ENCODE data around the gene CEP85. TPM values are rescaled to one million over a fixed set of nuclear protein-coding genes. Genes with fewer than 3 reads are reported as not detected.

Gene CEP85
- total RNA-seq, 2 experiments from 2014 or later, result 32.8 to 33.7 TPM

DNA sequence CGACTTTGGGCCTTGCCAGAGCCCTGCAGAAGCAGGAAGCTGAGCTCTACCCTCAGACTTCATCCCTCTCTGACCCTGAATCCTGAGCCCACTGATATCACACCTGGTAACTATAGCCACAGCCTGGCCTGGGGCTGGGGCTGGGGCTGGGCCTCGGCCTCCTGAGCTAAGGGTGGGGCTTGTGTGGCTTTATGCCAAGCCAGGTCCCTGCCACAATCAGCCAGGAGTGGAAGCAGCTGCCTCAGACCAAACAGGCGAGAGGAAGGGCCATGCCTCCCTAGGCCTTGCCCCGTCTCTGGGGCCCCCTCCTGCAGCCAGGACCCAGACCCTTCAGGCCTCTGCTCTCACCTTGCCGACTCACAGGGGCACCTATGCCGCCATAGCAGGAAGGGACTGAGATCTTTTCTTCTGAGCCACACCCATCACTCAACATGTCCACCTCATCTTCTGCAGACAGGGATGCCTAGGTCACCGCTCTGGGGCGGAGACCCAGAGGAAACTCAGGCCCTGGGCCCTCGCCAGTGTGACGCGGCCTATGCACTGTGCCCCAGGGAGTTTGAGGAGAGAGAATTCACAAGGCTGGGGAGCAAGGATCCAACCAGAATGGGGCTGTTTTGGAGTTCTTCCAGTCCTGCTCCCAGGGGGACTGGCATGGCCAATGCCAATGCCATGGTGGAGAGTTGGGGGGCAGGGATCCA lies 66.7 kb downstream of the CEP85 start:
- TF ChIP-seq, protein P1, sequence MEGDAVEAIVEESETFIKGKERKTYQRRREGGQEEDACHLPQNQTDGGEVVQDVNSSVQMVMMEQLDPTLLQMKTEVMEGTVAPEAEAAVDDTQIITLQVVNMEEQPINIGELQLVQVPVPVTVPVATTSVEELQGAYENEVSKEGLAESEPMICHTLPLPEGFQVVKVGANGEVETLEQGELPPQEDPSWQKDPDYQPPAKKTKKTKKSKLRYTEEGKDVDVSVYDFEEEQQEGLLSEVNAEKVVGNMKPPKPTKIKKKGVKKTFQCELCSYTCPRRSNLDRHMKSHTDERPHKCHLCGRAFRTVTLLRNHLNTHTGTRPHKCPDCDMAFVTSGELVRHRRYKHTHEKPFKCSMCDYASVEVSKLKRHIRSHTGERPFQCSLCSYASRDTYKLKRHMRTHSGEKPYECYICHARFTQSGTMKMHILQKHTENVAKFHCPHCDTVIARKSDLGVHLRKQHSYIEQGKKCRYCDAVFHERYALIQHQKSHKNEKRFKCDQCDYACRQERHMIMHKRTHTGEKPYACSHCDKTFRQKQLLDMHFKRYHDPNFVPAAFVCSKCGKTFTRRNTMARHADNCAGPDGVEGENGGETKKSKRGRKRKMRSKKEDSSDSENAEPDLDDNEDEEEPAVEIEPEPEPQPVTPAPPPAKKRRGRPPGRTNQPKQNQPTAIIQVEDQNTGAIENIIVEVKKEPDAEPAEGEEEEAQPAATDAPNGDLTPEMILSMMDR (IDR thresholded peaks at IDR 0.05), result no peak
- intact Hi-C loops (cut with micrococcal nuclease), result no loop called here
- DNase-seq (no peak), ATAC-seq (no peak)
- Mint-ChIP-seq H3K27me3 (no peaks in the 10 kb centered on the region), H3K4me1 (ENCODE audit: low read depth) (peaks cover 5% of the 10 kb centered on the region), H3K27ac (peak overlapping the region; percentile 55), H3K4me3 (no peak overlapping the region), H3K9me3 (no peaks in the 10 kb centered on the region), H3K36me3 (ENCODE audit: low read depth) (peaks cover 2% of the 10 kb centered on the region)
- CTCF ChIA-PET, result interaction anchor here (0.8 to 1.2 kb wide), 2 partner anchors 12 to 21 kb away, joined by 3 to 4 read pairs; no protein-coding TSS in a partner anchor
- POLR2A ChIA-PET, result interaction anchor here (4.9 to 6.8 kb wide), 2 partner anchors 11 to 16 kb away, joined by 21 to 44 read pairs; no protein-coding TSS in a partner anchor

DNA sequence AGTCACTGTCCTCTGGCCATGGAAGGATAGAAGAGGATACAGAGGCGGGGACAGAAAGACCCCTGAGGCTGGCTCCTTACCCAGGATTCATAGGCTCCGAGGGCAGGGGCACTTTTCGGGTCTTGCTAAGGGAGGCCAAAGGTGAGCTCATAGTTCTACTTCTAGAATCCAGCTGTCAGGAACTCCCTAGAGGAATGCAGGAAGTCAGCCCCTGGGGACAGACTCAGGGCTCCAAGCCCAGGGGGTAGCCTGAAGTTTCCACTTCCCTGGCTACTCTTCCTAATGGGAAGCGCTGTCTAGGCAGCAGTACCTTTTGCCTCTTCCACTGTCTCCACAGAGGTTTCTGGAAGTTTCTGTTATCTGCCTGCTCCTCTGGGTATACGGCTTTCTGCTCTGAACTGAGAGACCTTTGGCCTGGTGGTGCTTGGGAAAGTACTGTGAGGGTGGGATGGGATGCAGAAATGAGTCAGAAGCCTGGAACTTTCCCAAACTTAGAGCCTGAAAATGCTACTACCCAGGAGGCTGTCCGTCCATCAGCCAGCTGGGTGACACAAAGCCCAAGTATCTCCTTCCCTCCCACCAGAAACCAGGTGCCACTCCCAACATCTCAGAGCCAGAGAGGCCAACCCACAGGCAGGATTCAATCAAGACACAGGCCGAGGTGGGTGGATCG lies 68.9 kb downstream of the CEP85 start:
- DNase-seq (no peak), ATAC-seq (no peak)
- Mint-ChIP-seq H3K4me3 (no peak overlapping the region), H3K4me1 (ENCODE audit: low read depth) (peaks cover 15% of the 10 kb centered on the region), H3K9me3 (no peaks in the 10 kb centered on the region), H3K27ac (no peak overlapping the region), H3K27me3 (no peaks in the 10 kb centered on the region), H3K36me3 (ENCODE audit: low read depth) (peaks cover 2% of the 10 kb centered on the region)
- ChIA-PET POLR2A (interaction anchor here (6.8 kb wide), 1 partner anchor 13 kb away, joined by 44 read pairs; no protein-coding TSS in a partner anchor), CTCF (no interaction called here)
- TF ChIP-seq, protein P1 (IDR thresholded peaks at IDR 0.05), result no peak
- intact Hi-C loops (cut with micrococcal nuclease), result no loop called here

DNA sequence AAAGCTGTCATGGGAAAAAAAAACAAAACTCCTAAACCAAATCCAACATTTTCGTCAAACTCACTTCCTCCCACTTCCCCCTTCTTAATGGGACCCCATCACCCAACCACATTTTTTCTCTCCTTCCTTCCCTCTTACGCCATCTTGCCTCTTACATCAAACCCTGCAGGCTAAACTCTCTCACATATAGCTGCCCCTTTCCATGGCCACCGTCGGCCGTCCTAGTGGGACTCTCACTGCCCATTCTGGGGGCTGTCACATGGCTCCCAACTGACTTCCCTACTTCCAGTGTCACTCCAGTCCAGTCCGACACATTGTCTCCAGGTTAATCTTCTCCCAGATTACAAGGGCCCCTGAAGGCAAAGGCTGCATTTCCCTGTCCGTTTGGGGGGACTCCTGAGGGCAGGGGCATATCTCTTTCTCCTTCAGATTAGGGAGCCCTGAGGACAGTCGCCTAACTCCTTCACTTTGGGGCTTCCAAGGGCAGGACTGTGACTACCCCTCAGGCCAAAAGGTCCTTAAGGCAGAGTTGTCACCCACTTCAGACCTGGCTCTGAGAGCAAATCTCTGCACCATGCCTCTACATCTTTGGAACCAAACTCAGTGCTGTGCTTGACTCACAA lies 71.8 kb downstream of the CEP85 start:
- Mint-ChIP-seq H3K27ac (peak overlapping the region; percentile 88), H3K4me3 (peak overlapping the region; percentile 86), H3K36me3 (ENCODE audit: low read depth) (peaks cover 2% of the 10 kb centered on the region), H3K9me3 (no peaks in the 10 kb centered on the region), H3K27me3 (no peaks in the 10 kb centered on the region), H3K4me1 (ENCODE audit: low read depth) (peaks cover 22% of the 10 kb centered on the region)
- no peak for DNase-seq
- ChIA-PET POLR2A (interaction anchor here (1.4 to 8.1 kb wide), 3 partner anchors 12 to 25 kb away, joined by 3 to 77 read pairs (median 52); partner anchors contain the start of gene CD52), CTCF (interaction anchor here (1.0 to 3.9 kb wide), 4 partner anchors 13 to 111 kb away, joined by 3 to 46 read pairs (median 3); no protein-coding TSS in a partner anchor)
- intact Hi-C loops (cut with micrococcal nuclease), result no loop called here
- TF ChIP-seq, protein P1 (IDR thresholded peaks at IDR 0.05), result no peak
- no peak for ATAC-seq

DNA sequence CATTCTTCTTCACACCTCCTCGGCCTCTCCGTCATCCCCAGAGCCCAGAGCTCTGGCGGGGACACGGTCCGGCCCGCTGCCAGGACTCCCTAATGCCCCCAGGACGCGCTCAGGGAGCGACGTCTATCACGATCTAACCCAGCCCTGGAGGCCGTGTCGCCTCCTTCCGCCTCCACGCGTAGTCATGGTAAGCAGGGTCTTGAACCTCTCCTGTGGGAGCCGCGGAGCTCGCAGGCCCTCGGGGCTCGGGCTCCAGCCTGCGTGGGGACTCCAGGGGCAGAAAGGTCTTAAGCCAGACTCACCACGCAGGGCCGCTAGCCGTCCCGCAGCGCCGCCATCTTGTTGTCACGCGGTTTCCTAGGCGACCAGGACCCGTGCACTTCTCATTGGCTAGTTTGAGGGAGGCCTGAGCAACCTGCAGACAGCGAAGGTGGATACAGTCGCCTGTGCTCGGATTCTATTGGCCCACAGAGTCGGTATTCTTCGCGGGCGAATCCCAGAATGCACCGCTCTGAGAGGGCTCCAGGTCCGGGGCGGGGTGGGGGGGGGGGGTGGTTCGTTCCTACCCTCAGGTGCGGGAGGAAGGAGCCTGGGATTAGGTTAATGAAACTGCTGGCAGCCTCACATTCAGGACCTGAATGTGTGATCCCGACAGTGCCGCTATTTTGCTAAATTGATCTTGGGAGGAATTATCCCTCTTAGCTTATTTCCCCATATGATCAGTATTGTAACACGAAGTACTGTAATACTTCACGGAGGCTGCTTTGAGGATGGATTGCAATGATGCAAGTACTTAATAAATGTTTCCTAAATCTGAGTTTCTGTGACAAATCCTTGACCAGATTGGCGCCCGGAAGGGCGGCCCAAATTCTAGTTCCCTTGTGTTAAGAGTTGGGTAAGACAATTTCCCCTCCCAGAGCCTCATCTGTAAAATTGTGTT lies 72.6 kb downstream of the CEP85 start, which contains the start of gene UBXN11:
Gene UBXN11 (minus strand): TSS at position 347 of the 940 bp plus-strand sequence. CDS start 3,753 bp downstream, outside the sequence.
- intact Hi-C loops (cut with micrococcal nuclease), result no loop called here
- DNase-seq, result peak; percentile 98
- Mint-ChIP-seq H3K9me3 (no peaks in the 10 kb centered on the region), H3K4me3 (peak within 1 kb of the TSS; percentile 86), H3K4me1 (ENCODE audit: low read depth) (peaks cover 22% of the 10 kb centered on the region), H3K27ac (peak within 1 kb of the TSS; percentile 93), H3K36me3 (ENCODE audit: low read depth) (no peaks in the 10 kb centered on the region), H3K27me3 (no peaks in the 10 kb centered on the region)
- POLR2A ChIA-PET, result interaction anchor here (0.6 to 8.1 kb wide), 10 partner anchors 8 to 114 kb away, joined by 3 to 77 read pairs (median 4); partner anchors contain the start of genes CD52 and CEP85
- TF ChIP-seq, protein P1 (IDR thresholded peaks at IDR 0.05), result no peak
- ATAC-seq, result peak; percentile 98
- CTCF ChIA-PET, result interaction anchor here (0.8 to 3.9 kb wide), 11 partner anchors 7 to 85 kb away, joined by 3 to 46 read pairs (median 3); partner anchors contain the start of genes CD52 and SH3BGRL3

Measured in activated CD8-positive, alpha-beta T cell treated with anti-CD3 and anti-CD28 coated beads for 36 hours (primary cell).